HepG2 (cell line): ENCODE data around the gene CCDC158. TPM values are rescaled to one million over a fixed set of nuclear protein-coding genes. Genes with fewer than 3 reads are reported as not detected.
A peak's percentile ranks its signal among the peaks of the same experiment; 100 is the strongest.

Experiments used
- ATF7 ChIP-seq, 2 experiments: fragments of 450-650 bp in 1 of 2; sonication (generic) in 1 of 2; formaldehyde crosslinking in 1 of 2; IDR thresholded peaks; 2 replicates each; pipeline versions ENCODE4 v1.4.0 to v1.6.1; 2016 to 2020; ENCODE audit warnings: antibody characterized with exemption in 1 of 2, mild to moderate bottlenecking in 1 of 2, missing genetic modification reagents in 1 of 2
- BATF2 ChIP-seq: sonication (generic); formaldehyde crosslinking; IDR thresholded peaks from 2 replicates; pipeline ENCODE4 v1.8.0; 2022; ENCODE audit warnings: mild to moderate bottlenecking, missing genetic modification reagents, moderate library complexity
- EEA1 ChIP-seq: sonication (generic); formaldehyde crosslinking; IDR thresholded peaks from 2 replicates; pipeline ENCODE4 v1.5.1; 2020; ENCODE audit warnings: mild to moderate bottlenecking, missing genetic modification reagents, borderline replicate concordance
- FOXJ3 ChIP-seq: sonication (generic); formaldehyde crosslinking; IDR thresholded peaks from 2 replicates; pipeline ENCODE4 v1.4.0; 2020; ENCODE audit warnings: missing genetic modification reagents, mild to moderate bottlenecking, borderline replicate concordance
- KIAA2018 ChIP-seq: sonication (generic); formaldehyde crosslinking; IDR thresholded peaks from 2 replicates; pipeline ENCODE4 v1.5.0; 2020; ENCODE audit warnings: mild to moderate bottlenecking, missing genetic modification reagents, borderline replicate concordance
- MBNL3 ChIP-seq: fragments of 250-450 bp; sonication (Bioruptor Pico); conservative IDR thresholded peaks from 2 replicates; pipeline ENCODE4 v1.8.0; 2022; ENCODE audit warnings: mild to moderate bottlenecking, inconsistent platforms
- NONO ChIP-seq, 2 experiments: fragments of 450-650 bp in 1 of 2; sonication (generic) in 1 of 2; formaldehyde crosslinking in 1 of 2; IDR thresholded peaks in 1 of 2; conservative IDR thresholded peaks in 1 of 2; 2 replicates each; pipeline versions ENCODE4 v1.6.1 to v1.8.0; 2017 to 2022; ENCODE audit warnings: mild to moderate bottlenecking in 1 of 2, missing genetic modification reagents in 1 of 2, moderate library complexity in 1 of 2
- SAP130 ChIP-seq: IDR thresholded peaks from 2 replicates; pipeline ENCODE4 v1.6.1; 2016; ENCODE audit warnings: low read depth
- SKIL ChIP-seq: sonication (generic); formaldehyde crosslinking; IDR thresholded peaks from 2 replicates; pipeline ENCODE4 v1.8.0; 2022; ENCODE audit warnings: missing genetic modification reagents, mild to moderate bottlenecking, moderate library complexity, borderline replicate concordance
- SOX13 ChIP-seq, 3 experiments: fragments of 450-650 bp in 1 of 3; sonication (generic) in 1 of 3; formaldehyde crosslinking in 1 of 3; IDR thresholded peaks in 2 of 3; conservative IDR thresholded peaks in 1 of 3; 2 replicates each; pipeline versions ENCODE4 v1.5.0 to v1.6.1; 2016 to 2020; ENCODE audit warnings: antibody characterized with exemption in 1 of 3, mild to moderate bottlenecking in 1 of 3, missing compliant biosample characterization in 1 of 3, missing genetic modification reagents in 1 of 3, moderate library complexity in 1 of 3
- TFDP1 ChIP-seq: IDR thresholded peaks from 2 replicates; pipeline ENCODE4 v1.6.1; 2016; ENCODE audit warnings: missing compliant biosample characterization, missing genetic modification reagents, borderline replicate concordance
- YEATS4 ChIP-seq: sonication (generic); formaldehyde crosslinking; IDR thresholded peaks from 2 replicates; pipeline ENCODE4 v1.4.0; 2020; ENCODE audit warnings: missing genetic modification reagents, borderline replicate concordance
- ZMYM4 ChIP-seq: sonication (generic); formaldehyde crosslinking; IDR thresholded peaks from 2 replicates; pipeline ENCODE4 v1.8.1; 2023; ENCODE audit warnings: mild to moderate bottlenecking, missing genetic modification reagents
- ZNF720 ChIP-seq: sonication (generic); formaldehyde crosslinking; IDR thresholded peaks from 2 replicates; pipeline ENCODE4 v1.4.0; 2020; ENCODE audit warnings: missing genetic modification reagents
- polyA plus RNA-seq, 8 experiments: library from polyadenylated mRNA; depleted of rRNA in 3 of 8; stranded (reverse) in 7 of 8; unstranded in 1 of 8; fragments of >200 nt; fragmentation: Illumina TruSeq in 4 of 8; extraction: Trizol in 4 of 8; gene quantifications; 2 replicates each; pipeline versions ENCODE4 v1.2.1 to v1.2.3, GENCODE V29; 2011 to 2016; ENCODE audit warnings: low read depth in 4 of 8, missing spikeins in 1 of 8, mixed read lengths in 1 of 8; ENCODE audit not compliant: insufficient read depth in 1 of 8
- total RNA-seq, 5 experiments: library from RNA; depleted of rRNA; stranded (reverse); fragments of >200 nt; fragmentation: Illumina TruSeq; extraction: Trizol; gene quantifications; 2 replicates each; pipeline ENCODE4 v1.2.3, GENCODE V29; 2016; ENCODE audit warnings: low read depth in 1 of 5

CCDC158 gene
- total and polyA plus RNA-seq, 2 of the 13 experiments (the other 11 are each of a cell fraction or from before 2014, with no cell fraction given) = not detected

- TF ChIP-seq KIAA2018 (CRISPR knock-in tag) = no peak
- no peak for TF ChIP-seq MBNL3 (CRISPR knock-in tag)
- peak; percentile 94 for TF ChIP-seq ATF7 (IDR thresholded peaks at IDR 0.05)
- no peak; the same call in 1 of the 2 replicates for TF ChIP-seq ATF7 (CRISPR knock-in tag; IDR thresholded peaks at IDR 0.05)
- peak; percentile 11; the same call in 1 of the 2 replicates for TF ChIP-seq SKIL (CRISPR knock-in tag)
- TF ChIP-seq NONO (IDR thresholded peaks at IDR 0.05) = no peak
- TF ChIP-seq NONO (CRISPR knock-in tag; conservative IDR thresholded peaks at IDR 0.05) = no peak
- peak; percentile 48 for TF ChIP-seq ZMYM4 (CRISPR knock-in tag)
- no peak for TF ChIP-seq BATF2 (CRISPR knock-in tag)
- TF ChIP-seq ZNF720 = no peak
- no peak for TF ChIP-seq EEA1 (CRISPR knock-in tag)
- no peak for TF ChIP-seq SOX13 (IDR thresholded peaks at IDR 0.05)
- peak in 1 of 2 experiments; percentile 21; a peak in 1 of 4 replicates for TF ChIP-seq SOX13 (CRISPR knock-in tag; conservative IDR thresholded peaks at IDR 0.05 in 1 of 2, IDR thresholded peaks at IDR 0.05 in 1 of 2)
- TF ChIP-seq FOXJ3 (CRISPR knock-in tag) = peak; percentile 38; the same call in 1 of the 2 replicates
- no peak for TF ChIP-seq TFDP1 (CRISPR knock-in tag)
- TF ChIP-seq SAP130 (CRISPR knock-in tag) = peak; percentile 60; the same call in 1 of the 2 replicates
- no peak for TF ChIP-seq YEATS4
Measured at GRCh38 chr4:76275486-76276124, 145.3 kb downstream of the CCDC158 start (continued).
